ENCODE data around the gene FNDC1.

- no peak for TF ChIP-seq CTCF (IDR thresholded peaks at IDR 0.05)
- TF ChIP-seq POLR2AphosphoS5 (IDR thresholded peaks at IDR 0.05; ENCODE audit: insufficient read depth in 1 of 2, low read depth in 1 of 2): no peak
- no peak for TF ChIP-seq POLR2A (IDR thresholded peaks at IDR 0.05)
Measured at GRCh38 chr6:159305159-159305558, 136.0 kb downstream of the FNDC1 start.
